ENCODE data around the gene CRMP1. TPM values are rescaled to one million over a fixed set of nuclear protein-coding genes. Genes with fewer than 3 reads are reported as not detected.
A peak's percentile ranks its signal among the peaks of the same experiment; 100 is the strongest.

CRMP1 gene
- total RNA-seq, 1 donor = not detected

GRCh38 chr4:5776510-5776909 is 116.4 kb downstream of the CRMP1 start:
- TF ChIP-seq CTCF (IDR thresholded peaks at IDR 0.05; ENCODE audit: insufficient read depth, low read length) = no peak
- no peak overlapping the region for H3K4me3 ChIP-seq (ENCODE audit: low read depth, low read length)
- DNase-seq (ENCODE audit: low read depth) = no peak

GRCh38 chr4:5774416-5775036 is 118.4 kb downstream of the CRMP1 start:
- no peak for DNase-seq (ENCODE audit: low read depth)
- H3K4me3 ChIP-seq (ENCODE audit: low read depth, low read length) = no peak overlapping the region
- no peak for TF ChIP-seq CTCF (IDR thresholded peaks at IDR 0.05; ENCODE audit: insufficient read depth, low read length)

- DNase-seq (ENCODE audit: low read depth) = peak; percentile 81
- TF ChIP-seq CTCF (IDR thresholded peaks at IDR 0.05; ENCODE audit: insufficient read depth, low read length) = no peak
Observed at GRCh38 chr4:5773271-5773555, 119.7 kb downstream of the CRMP1 start.

GRCh38 chr4:5772528-5773270 is 120.2 kb downstream of the CRMP1 start:
- no peak for TF ChIP-seq CTCF (IDR thresholded peaks at IDR 0.05; ENCODE audit: insufficient read depth, low read length)
- no peak for DNase-seq (ENCODE audit: low read depth)
- no peak overlapping the region for H3K4me3 ChIP-seq (ENCODE audit: low read depth, low read length)

More at GRCh38 chr4:5773271-5773555, 119.7 kb downstream of the CRMP1 start:
- H3K4me3 ChIP-seq (ENCODE audit: low read depth, low read length) = no peak overlapping the region

Small RNA genes lying within 50 kb of the gene (small RNA-seq; reads per million reads assigned to genes)
- gene MIR378D1 = not detected

Other genes with a start within 250 kb of the CRMP1 start
- gene EVC2, start 184.5 kb downstream of the CRMP1 start, total RNA-seq (ENCODE audit: low replicate concordance) = 15.5 and 17.1 TPM in 2 replicates
- gene EVC, start 181.9 kb downstream of the CRMP1 start, total RNA-seq (ENCODE audit: low replicate concordance) = 58.2 and 127 TPM in 2 replicates
- 0.08 TPM in 1 of 2 replicates, not detected in the other for gene C4orf50, start 125.3 kb upstream of the CRMP1 start, total RNA-seq (ENCODE audit: low replicate concordance)